ENCODE results near the gene SYTL3.

DNA sequence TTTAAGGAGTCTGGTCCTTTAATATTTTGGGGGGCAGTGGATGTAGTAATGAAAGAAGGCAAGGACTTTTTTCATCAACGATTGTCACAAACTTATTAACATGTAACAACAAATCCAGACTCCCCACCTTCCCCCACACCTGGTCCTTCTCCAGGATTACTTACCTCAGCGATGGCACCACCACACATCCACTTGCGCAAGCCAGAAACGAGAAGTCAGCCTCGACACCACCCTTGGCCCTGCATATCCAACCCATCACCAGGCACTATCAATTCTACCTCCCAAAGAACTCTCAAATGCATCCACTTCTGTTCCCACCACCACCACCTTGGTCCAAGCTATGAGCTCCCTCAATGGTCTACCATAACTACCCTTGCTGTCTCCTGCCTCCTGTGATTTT is 162.8 kb downstream of the SYTL3 start:
- TF ChIP-seq EP300 (IDR thresholded peaks at IDR 0.05; ENCODE audit: borderline replicate concordance in 1 of 2, control insufficient read depth in 1 of 2, low read depth in 2 of 2, low read length in 2 of 2) (no peak), MYB (IDR thresholded peaks at IDR 0.05; ENCODE audit: borderline replicate concordance, low read depth, low read length) (no peak)

Measured in GM12878 (cell line).